GM18520 (cell line): ENCODE results near the gene ADAMTS7.
"Not testable (repeated sequence)": the region's sequence is repeated elsewhere in the genome, so short reads cannot be mapped to it uniquely, and the experiment has no call there.

Experiments
- ATAC-seq: cut with Tn5 transposase; IDR thresholded peaks from one replicate; pipeline ENCODE4 v1.9.1; 2021; ENCODE audit not compliant: unreplicated experiment

The ADAMTS7 gene

DNA sequence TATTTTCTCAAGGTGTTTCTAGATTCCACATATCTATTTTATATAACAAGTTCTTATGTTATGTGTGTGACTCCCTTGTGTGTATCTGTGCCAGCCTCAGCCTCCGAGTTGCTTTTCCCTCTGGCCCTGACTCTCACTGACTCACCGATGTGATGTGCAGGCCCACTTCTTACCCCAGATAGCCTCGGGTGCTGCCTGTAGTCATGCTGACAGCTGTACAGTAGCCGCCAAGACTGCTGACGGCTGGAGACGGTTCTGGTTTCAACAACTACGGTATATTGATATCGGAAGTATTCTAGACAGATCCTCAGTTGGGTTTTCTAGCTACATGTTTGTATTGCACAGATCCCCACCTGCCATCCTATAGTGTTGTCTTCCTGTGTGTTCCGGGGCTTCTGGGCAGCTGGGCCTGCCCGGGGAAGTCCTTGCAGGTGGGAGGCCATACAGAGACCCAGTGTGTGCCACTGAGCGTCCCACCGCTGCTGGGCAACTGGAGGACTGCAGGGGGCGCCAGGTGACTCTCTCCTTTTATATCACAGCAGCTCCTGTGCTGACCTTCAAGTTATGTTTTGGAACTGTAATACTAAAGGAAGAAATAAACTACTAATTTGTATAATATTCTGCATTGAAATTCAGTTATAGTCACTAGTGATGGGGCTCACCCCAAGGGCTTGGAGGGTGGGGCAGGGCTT, 55.2 kb downstream of the ADAMTS7 start:
- ATAC-seq, result not testable (repeated sequence)

DNA sequence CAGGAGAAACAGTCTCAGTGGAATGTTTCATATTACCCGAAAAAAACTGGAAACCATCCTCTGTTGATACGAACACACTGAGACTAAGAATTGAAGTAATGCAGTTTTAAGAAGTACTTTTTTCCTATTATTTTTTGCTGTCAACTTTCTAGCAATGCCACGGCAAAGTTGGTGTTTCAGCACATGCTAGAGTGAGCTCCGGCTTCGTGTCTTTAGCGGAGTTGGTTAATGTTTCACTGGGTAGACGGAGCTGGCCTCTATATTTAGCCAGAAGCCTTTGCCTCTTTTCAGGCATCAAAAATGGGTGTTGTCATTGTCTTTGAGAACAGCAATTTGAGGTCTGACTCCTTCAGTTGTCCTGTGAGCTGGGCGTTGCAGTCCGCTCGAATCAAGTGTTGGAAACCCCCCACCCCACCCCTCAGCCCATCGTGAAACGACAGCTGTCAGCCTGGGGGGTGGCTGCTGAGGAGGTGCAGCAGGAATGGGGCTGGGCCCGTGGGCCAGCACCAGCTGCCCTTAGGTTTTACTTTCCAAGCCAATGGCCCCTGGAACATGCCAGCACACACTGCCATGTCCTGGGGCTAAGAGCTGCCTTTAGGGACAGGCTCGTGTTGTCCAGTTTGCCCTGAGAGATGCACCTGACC, 56.5 kb downstream of the ADAMTS7 start:
- ATAC-seq, result not testable (repeated sequence)

DNA sequence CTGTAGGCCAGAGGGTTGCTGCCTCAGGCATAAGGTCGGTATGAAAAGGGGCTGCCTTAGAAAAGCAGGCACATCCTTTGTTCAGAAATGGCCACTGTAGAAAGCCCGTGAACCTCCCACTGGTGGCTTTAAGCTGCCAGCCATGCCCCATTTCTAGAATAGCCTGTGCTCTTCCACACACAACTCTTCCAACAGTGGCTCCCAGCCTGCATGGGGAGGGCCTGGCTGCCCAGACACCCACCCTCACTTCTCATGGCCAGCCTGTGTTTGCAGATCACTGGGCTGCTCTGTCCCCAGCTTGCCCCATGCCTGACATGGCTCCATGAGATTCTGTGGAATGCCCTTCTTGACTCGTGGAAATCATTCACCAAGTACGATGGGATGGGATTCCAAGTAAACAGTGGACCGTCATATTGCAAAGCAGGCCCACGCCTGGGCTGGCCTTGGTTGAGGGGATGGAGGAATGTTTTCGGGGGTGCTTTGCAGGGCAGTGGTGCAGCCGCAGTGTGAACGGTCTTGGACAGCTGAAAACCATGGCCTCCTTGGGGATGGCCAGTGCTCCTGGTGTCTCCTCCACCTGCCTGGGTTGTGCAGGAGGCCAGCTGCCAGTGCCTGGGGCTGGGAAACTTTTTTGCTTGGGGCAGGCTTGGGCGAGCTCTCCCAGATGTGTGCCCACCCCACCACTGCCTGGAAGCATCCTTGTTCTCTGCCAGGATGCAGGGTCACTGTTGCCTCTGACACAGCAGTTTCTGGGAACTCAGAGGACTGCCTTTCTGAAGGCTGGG, 57.3 kb downstream of the ADAMTS7 start:
- ATAC-seq, result not testable (repeated sequence)

DNA sequence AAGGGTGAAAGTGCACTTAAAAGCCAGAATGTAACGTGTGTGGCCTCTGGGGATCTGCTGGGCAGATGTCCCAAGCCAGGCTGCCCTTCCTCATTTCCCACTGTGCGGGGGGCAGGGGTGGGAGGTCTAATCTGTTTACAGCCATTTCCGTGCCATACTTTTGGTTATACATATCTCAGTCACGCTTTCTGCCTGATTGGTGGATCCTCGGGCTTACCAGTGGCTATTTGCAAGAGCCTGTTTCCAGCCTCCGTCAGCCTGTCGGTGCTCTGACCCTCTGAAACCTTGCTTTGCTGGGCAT, 58.0 kb downstream of the ADAMTS7 start:
- ATAC-seq, result not testable (repeated sequence)

DNA sequence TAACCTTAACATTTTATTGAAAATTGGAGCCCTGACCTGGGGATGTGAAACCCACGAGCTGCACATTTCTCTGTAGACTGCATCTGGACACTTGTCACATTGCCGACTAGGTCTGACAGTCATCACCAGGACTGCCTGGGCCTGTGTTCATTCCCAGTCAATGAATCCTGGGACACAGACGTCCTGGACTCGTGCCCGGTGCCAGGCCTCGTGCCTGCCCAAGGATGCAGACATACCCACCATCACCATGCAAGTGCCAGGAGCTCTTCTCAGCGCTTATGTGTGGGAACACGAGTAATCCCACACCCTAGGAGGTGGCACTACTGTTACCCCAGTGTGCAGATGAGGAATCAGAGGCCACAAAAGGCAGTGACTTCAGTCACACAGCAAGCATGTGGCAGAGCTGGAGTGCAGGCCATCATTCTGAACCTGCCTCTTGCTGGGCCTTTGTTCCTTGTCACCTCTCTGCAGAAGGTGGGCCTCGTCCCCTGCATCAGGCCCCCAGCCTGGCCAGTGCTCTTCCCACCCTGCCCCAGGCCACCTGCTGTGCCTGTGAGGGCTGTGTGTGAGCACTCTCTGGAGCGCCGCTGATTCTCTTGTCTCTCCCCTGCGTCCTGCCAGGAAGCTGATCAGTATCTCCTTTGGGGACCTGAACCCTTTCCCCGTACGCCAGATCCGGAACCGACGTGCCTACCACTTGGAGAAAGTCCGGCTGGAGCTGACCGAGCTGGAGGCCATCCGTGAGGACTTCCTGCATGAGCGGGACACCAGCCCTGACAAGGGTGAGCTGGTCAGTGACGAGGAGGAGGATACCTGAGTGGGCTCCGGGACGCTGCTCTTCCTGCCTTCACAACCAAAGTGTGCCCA, 58.5 kb downstream of the ADAMTS7 start:
- no peak for ATAC-seq

DNA sequence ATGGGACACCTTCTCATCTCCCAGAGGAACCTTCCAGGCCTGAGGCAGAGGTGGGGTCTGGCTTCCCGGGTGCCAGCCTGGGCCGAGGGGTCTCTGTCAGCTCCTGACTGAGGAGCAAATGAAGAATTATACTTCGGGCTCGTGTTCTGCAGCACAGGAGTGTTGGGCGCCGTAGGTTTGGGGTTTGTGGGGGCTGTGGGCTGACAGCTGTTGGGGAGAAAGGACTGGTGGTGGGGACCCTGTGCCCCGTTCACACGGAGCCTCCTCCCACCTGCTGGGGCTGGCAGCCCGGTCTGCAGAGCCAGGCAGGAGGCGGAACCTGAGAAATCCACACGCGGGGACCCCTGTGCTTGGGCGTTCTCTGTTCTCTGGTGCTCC, 59.7 kb downstream of the ADAMTS7 start:
- ATAC-seq, result no peak

DNA sequence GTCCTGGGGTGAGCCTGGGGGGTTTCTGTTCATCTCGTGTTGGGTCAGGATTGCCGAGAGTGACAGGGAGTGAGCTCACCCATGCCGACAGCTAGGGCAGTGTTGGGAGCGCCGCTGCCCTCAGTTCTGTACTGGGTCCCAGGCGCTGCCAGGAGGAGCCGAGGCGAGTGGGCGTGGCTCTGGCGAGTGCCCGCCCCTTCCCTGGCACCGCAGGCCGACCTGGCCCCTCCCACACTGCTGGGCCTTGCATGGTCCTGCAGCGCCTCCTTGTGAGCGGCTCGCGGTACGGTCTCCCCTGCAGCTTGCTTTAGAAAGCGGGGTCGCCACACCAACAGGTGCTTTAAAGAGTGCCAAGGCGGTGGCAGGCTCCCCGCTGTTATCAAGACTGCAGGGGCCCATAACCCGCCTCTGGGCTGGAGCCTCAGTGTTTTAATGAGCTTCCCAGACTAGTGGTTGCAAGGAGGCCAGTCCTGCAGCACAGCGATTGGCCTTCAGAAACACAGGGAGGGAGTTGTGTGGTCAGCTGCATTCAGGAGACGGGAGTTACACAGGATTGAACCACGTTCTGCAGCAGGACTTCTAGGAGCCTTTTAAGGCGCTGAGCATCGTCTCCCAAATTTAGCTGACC, 60.2 kb downstream of the ADAMTS7 start:
- peak; percentile 70 for ATAC-seq

DNA sequence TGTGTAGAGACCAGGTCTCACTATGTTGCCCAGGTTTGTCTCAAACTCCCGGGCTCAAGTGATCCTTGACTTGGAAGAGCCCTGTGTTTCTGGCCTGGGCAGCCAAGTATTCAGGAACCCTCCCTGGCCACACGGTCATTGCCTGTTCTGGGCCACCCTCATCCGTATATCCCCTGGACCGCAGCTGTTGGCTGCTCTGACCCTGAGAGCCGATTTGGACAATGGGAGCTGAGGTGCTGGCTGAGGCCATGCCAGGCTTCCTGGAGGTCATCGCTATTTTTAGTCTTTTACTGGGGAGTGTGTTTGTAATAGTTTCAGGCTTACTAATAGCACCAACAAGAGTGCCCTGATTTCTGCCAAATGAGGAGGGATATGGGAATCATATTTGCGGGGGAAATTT, 60.7 kb downstream of the ADAMTS7 start:
- ATAC-seq, result no peak

DNA sequence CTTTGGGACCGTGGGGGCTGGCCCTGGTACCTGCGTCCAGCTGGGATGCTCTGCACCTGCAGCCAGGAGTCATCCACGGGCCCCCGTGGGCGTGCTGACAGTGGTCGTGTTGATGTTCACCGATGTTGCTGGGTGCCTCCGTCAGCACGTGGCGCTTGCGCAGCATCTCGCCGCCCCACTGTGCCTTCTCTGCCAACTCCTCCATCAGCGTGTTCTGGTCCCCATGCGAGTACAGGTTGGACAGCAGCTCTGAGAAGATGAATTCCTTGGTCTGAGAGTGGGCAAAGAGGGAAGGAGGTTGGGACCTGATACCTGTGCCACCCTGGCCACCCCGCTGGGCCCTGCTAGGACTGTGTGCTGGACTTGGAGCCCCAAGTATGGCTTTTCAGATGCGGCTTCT, 61.4 kb downstream of the ADAMTS7 start:
- no peak for ATAC-seq

DNA sequence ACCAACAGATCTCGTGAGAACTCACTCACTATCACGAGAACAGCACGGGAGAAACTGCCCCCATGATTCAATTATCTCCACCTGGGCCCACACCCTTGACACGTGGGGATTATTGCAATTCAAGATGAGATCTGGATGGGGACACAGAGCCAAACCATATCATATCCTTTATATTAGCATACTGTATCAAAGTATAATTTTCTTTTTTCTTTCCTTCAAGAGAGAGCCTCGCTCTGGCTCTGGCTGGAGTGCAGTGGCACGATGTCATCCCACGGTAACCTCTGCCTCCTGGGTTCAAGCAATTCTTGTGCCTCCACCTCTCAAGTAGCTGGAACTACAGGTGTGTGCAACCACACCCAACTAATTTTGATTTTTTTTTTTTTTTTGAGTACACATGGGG, 63.4 kb downstream of the ADAMTS7 start:
- ATAC-seq, result not testable (repeated sequence)

DNA sequence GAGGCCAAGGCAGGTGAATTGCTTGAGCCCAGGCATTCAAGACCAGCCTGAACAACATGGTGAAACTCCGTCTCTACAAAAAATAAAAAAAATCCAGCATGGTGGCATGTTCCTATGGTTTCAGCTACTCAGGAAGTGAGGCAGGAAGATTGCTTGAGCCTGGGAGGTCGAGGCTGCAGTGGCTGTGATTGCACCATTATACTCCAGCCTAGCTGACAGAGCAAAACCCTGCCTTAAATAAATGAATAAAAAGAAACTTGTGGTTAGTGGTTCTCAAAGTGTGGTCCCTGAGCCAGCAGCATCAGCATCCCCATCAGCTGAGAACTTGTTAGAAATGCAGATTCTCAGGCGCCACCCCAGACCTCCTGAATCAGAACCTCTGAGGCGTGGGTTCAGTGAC, 69.6 kb downstream of the ADAMTS7 start:
- ATAC-seq, result not testable (repeated sequence)

DNA sequence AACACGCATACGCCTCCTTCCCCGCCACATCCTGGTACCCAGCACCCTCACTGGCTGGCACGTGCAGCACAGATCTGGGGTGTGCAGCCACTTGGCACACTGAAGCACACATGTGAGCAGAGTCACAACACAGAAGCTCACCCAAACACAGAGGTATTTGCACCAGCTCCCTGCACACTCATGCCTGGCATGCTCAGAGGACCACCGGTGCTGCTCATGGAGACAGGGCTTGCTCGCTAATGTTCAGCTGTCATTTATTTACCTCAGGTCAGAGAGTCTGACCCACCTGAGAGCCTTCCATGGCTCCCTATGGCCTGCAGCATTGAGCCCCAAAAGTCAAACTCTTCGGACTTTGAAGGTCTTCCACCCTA, 70.4 kb downstream of the ADAMTS7 start:
- ATAC-seq, result no peak

DNA sequence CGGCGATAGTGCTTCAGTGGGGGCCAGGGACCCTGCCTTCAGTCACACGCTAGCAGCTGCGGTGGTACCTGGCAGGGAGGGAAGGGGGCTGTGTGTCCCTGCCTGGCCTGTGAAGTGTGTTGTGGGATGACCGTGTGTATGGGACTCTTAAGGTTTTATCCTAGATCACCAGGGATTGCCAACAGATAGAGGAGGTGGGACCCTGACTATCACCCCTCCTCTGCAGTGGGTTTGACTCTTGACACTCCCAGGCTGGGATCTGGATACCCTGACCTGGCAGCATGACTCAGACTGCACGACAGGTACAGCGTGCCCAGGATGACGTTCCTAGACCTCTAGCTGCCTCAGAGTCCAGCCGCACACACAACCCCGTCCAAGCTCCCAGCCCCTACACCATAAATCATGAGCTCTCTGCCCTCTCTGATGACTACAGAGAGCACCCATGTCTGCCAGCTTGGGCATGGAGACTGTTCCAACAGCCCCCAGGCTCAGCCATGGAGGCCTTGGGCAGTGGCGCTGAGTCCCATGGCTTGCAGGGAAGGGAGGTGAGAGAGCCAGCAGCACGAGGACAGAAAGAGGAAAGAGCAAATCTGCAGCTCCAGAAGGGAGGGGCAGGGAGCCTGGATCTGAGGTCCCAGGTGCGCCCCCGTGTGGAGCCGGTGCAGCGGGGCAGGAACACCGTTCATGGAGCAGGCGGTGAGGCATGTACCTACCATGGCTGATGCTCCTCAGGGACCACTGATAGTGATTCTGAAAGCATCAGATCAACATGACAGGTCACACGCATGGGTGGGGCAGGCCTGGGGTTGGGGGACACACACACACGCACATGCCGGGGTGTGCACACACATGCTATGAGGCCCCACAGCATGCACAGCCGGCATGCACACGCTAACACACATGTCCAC, 71.0 kb downstream of the ADAMTS7 start:
- ATAC-seq, result no peak

DNA sequence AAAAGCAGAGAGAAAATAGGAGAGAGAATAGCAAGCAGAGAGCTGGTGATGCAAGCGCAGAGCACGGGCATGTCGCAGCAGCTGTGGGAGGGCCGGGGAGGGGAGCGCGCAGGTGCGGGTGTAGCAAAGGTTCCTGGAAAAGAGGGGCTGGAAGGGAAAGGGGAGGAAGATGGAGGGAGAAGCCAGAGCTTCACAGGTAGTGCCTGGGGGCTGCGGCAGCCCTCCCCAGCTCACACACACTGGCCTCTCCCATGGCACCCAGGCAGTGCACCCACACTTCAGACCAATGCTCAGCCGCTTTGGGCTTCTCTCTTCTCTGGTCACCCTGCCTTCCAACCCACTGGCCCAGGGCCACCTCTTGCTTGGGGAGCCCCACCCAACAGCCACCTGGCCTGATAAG, 72.1 kb downstream of the ADAMTS7 start:
- no peak for ATAC-seq

DNA sequence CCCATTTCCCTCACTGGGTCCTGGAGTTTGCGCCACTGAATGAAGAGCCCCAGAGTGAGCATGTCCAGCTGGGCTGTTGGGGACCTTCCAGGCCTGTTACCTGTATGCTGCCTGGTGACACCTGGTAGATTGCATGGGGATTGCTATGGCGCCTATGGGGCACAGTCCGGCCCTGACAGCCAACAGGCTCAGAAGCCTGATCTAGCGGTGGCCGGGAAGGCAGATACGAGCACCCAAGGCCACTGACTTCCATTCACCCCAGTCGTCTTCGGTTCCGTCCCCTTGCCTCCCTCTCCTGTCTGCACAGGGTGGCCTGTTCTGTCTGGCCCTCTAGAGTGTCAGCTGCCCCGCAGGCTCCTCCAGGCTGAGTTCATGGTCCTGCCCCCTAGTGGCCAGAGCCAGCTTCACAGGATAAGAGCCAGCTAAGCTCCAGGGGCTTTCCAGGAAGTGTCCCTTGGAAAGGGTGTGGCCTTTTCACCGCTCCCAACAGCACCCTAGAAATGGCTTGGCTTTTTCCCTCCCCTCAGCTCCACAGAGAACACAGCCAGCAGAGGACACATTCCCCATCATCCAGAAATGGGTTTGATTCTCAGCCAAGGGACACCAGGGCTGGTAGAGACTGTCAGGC, 73.2 kb downstream of the ADAMTS7 start:
- ATAC-seq, result not testable (repeated sequence)

DNA sequence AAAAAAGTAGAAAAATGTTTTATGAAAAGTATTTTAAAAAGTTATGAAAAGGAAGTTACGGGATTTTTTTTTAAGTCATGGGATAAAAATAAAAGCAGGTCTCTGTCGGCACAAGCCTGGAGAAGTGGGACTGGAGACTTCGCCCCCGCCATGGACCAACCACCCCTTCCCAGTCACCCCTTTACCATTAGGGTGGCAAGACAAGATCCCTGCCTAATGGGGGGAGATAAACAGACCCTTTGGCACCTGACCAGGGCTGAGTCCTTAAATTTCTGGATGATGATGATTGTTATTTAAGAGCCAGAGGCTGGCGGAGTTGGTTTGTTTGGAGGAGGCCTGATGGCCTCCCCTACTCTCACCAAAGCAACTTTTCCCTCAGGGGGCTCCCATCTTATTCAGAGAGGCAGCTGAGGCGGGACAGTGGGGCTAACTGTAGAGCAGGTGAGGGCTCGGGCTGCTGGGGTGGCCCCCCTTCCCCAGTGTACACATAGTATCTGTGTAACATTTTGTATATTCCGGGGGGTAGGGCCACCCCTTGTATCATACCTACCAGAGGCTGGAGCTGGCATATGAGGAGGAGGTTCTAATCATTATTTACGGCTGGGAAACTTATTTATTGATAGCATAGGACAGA, 74.0 kb downstream of the ADAMTS7 start:
- no peak for ATAC-seq

DNA sequence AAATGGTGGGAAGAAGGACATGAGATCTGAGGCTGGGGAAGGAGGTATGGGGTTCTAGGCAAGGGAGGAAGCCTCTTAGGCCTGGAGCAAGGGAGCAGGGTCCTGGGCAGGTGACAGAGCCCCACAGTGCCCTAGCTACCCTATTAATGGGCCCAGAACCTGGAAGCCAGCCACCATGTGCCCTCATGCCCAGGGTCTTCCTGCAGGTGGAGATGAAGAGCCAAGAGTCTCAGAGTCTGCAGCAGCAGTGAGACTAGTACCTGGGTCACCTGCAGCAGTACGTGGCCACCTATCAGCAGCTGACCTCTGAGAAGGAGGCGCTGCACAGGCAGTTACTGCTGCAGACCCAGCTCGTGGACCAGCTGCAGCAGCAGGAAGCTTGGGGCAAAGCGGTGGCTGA, 75.0 kb downstream of the ADAMTS7 start:
- not testable (repeated sequence) for ATAC-seq

DNA sequence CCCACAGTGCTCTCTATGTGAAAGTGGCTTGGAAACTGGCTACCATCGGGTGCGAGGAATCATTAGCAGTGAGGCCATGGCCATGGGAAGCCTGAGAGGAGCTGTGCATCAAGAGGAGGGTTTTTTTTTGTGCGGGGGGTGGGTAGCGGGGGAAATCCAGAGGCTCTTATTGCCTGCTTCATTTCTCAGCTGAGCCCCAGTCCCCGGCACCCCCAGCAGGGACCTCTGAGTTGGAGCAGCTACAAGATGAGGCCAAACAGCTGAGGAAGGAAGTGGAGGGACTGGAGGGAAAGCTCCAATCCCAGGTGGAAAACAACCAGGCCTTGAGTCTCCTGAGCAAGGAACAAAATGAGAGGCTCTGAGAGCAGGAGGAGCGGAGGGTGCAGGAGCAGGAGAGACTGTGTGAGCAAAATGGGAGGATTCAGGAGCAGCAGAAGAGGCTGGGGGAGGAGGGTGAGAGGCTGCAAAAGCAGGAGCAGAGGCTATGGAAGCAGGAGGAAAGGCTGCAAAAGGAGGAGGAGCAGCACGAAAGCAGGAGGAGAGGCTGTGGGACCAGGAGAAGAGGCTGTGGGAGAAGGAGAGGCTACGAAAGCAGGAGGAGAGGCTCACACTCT, 76.7 kb downstream of the ADAMTS7 start:
- ATAC-seq, result no peak

DNA sequence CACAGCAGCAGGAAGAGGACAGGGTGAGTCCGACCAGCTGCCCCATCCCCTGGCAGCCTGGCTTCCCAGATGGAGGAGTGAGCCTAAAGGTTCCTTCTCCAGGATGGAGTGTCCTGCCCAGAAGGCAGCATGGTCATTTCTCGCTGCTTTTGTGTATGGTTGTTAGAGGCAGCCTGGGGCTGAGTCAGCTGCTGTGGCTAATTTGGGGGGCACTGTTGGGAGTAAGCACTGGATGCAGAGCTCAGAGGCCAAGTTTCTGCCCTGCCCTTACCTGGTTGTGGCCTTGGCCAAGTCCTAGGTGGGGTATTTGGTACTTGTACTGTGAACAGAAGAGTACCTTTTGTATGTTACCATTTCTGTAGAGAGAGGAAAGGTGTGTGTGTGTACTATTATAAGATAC, 78.6 kb downstream of the ADAMTS7 start:
- no peak for ATAC-seq
